Measurements from ENCODE around the gene HSPH1. TPM values are rescaled to one million over a fixed set of nuclear protein-coding genes. Genes with fewer than 3 reads are reported as not detected.

Gene HSPH1
- total and polyA plus RNA-seq, 4 donors, result 11.0 to 30.3 (median 20.3) TPM

- TF ChIP-seq RXRA (IDR thresholded peaks at IDR 0.05) (no peak), ATF3 (IDR thresholded peaks at IDR 0.05) (no peak), NR2F2 (IDR thresholded peaks at IDR 0.05) (no peak), GABPA (IDR thresholded peaks at IDR 0.05 in 1 of 2, conservative IDR thresholded peaks at IDR 0.05 in 1 of 2) (no peak)
Measured at GRCh38 chr13:31184981-31185645, 23.4 kb upstream of the HSPH1 start (continued).

GRCh38 chr13:31184451-31184850 lies 22.7 kb upstream of the HSPH1 start:
- Histone ChIP-seq H3K9me3 (ENCODE audit: control insufficient read depth in 4 of 4, low read length in 3 of 4) (peaks cover 0 to 3% (median 1%) of the 10 kb centered on the region in 4 donors), H3K4me3 (ENCODE audit: low read depth in 1 of 3, low read length in 3 of 3) (no peak overlapping the region), H3K4me1 (ENCODE audit: control insufficient read depth in 4 of 4, insufficient read depth in 4 of 4, low read length in 3 of 4) (no peaks in the 10 kb centered on the region), H3K27ac (ENCODE audit: low read depth in 1 of 2, low read length in 2 of 2) (no peak overlapping the region), H3K36me3 (ENCODE audit: control insufficient read depth in 4 of 4, insufficient read depth in 3 of 4, low read depth in 1 of 4, low read length in 3 of 4) (no peaks in the 10 kb centered on the region), H3K27me3 (ENCODE audit: control insufficient read depth in 4 of 4, insufficient read depth in 4 of 4, low read length in 3 of 4) (no peaks in the 10 kb centered on the region), H3K9ac (ENCODE audit: low read depth in 1 of 2, low read length in 2 of 2) (no peak overlapping the region)
- TF ChIP-seq TAF1 (conservative IDR thresholded peaks at IDR 0.05) (no peak), RAD21 (IDR thresholded peaks at IDR 0.05) (no peak), HNF4A (conservative IDR thresholded peaks at IDR 0.05) (no peak), ATF3 (IDR thresholded peaks at IDR 0.05) (no peak), HNF4G (IDR thresholded peaks at IDR 0.05) (no peak), RXRA (IDR thresholded peaks at IDR 0.05) (no peak), MAX (IDR thresholded peaks at IDR 0.05) (no peak)
- 90% methylated on average over 6 of the region's 6 CpGs for WGBS
- DNase-seq (ENCODE audit: low spot score), result no peak

GRCh38 chr13:31182987-31183386 lies 21.3 kb upstream of the HSPH1 start:
- no peak for DNase-seq (ENCODE audit: low spot score)
- no peaks in the 10 kb centered on the region for H3K9me3 ChIP-seq (ENCODE audit: control insufficient read depth in 4 of 4, low read length in 3 of 4)
- no peak overlapping the region for H3K27ac ChIP-seq (ENCODE audit: low read depth in 1 of 2, low read length in 2 of 2)
- no peaks in the 10 kb centered on the region for H3K4me1 ChIP-seq (ENCODE audit: control insufficient read depth in 4 of 4, insufficient read depth in 4 of 4, low read length in 3 of 4)
- no peak overlapping the region for H3K4me3 ChIP-seq (ENCODE audit: low read depth in 1 of 3, low read length in 3 of 3)
- WGBS, result 93% methylated on average over 26 of the region's 26 CpGs
- TF ChIP-seq FOXA1 (IDR thresholded peaks at IDR 0.05) (no peak), CTCF (IDR thresholded peaks at IDR 0.05; ENCODE audit: low read depth, low read length, missing input control) (no peak), EGR1 (IDR thresholded peaks at IDR 0.05; ENCODE audit: low read depth in 2 of 2) (no peak), RXRA (IDR thresholded peaks at IDR 0.05) (no peak), NR2F2 (IDR thresholded peaks at IDR 0.05) (no peak), RAD21 (IDR thresholded peaks at IDR 0.05) (no peak), JUND (IDR thresholded peaks at IDR 0.05) (no peak)
- H3K9ac ChIP-seq (ENCODE audit: low read depth in 1 of 2, low read length in 2 of 2), result no peak overlapping the region
- no peaks in the 10 kb centered on the region for H3K27me3 ChIP-seq (ENCODE audit: control insufficient read depth in 4 of 4, insufficient read depth in 4 of 4, low read length in 3 of 4)
- no peaks in the 10 kb centered on the region for H3K36me3 ChIP-seq (ENCODE audit: control insufficient read depth in 4 of 4, insufficient read depth in 3 of 4, low read depth in 1 of 4, low read length in 3 of 4)

- 87% methylated on average over 5 of the region's 5 CpGs for WGBS
- Histone ChIP-seq H3K36me3 (ENCODE audit: control insufficient read depth in 4 of 4, insufficient read depth in 3 of 4, low read depth in 1 of 4, low read length in 3 of 4) (no peaks in the 10 kb centered on the region), H3K9ac (ENCODE audit: low read depth in 1 of 2, low read length in 2 of 2) (no peak overlapping the region), H3K9me3 (ENCODE audit: control insufficient read depth in 4 of 4, low read length in 3 of 4) (no peaks in the 10 kb centered on the region), H3K27me3 (ENCODE audit: control insufficient read depth in 4 of 4, insufficient read depth in 4 of 4, low read length in 3 of 4) (no peaks in the 10 kb centered on the region), H3K4me1 (ENCODE audit: control insufficient read depth in 4 of 4, insufficient read depth in 4 of 4, low read length in 3 of 4) (no peaks in the 10 kb centered on the region), H3K27ac (ENCODE audit: low read depth in 1 of 2, low read length in 2 of 2) (no peak overlapping the region), H3K4me3 (ENCODE audit: low read depth in 1 of 3, low read length in 3 of 3) (no peak overlapping the region)
- DNase-seq (ENCODE audit: low spot score), result no peak
- TF ChIP-seq FOXA2 (IDR thresholded peaks at IDR 0.05) (no peak), TAF1 (conservative IDR thresholded peaks at IDR 0.05) (no peak), HNF4G (IDR thresholded peaks at IDR 0.05) (no peak), REST (IDR thresholded peaks at IDR 0.05) (no peak), GABPA (IDR thresholded peaks at IDR 0.05 in 1 of 2, conservative IDR thresholded peaks at IDR 0.05 in 1 of 2) (no peak), SP1 (IDR thresholded peaks at IDR 0.05) (no peak), RAD21 (IDR thresholded peaks at IDR 0.05) (no peak), YY1 (IDR thresholded peaks at IDR 0.05) (no peak), NR2F2 (IDR thresholded peaks at IDR 0.05) (no peak), MAX (IDR thresholded peaks at IDR 0.05) (no peak)
Measured at GRCh38 chr13:31179754-31180153, 18.1 kb upstream of the HSPH1 start.
